GM23338 (cell line): ENCODE results near the gene URM1. TPM values are rescaled to one million over a fixed set of nuclear protein-coding genes. Genes with fewer than 3 reads are reported as not detected.

Source experiments
- ATAC-seq: fragments of 200-7000 bp; cut with Tn5 transposase; 3 replicates; pipeline ENCODE4 v1.9.1; 2020
- DNase-seq: peaks from one replicate; pipeline ENCODE4 v3.0.0-alpha.2; 2015; ENCODE audit warnings: low spot score
- H2AFZ ChIP-seq: fragments of 200-600 bp; sonication (generic); 2 replicates; pipeline ENCODE4 v1.8.0; 2016; ENCODE audit warnings: antibody characterized with exemption, mild to moderate bottlenecking, moderate library complexity
- H3F3A ChIP-seq: fragments of 200-600 bp; sonication (generic); replicated peaks from 2 replicates; pipeline ENCODE4 v1.8.0; 2017; ENCODE audit warnings: antibody characterized with exemption, mixed run types, low read depth
- H3K27ac ChIP-seq: fragments of 200-600 bp; sonication (generic); 2 replicates; pipeline ENCODE4 v1.6.1; 2016; ENCODE audit warnings: low read depth
- H3K27me3 ChIP-seq: fragments of 200-600 bp; sonication (generic); 2 replicates; pipeline ENCODE4 v1.8.0; 2016; ENCODE audit warnings: mild to moderate bottlenecking, mixed run types, moderate library complexity; ENCODE audit not compliant: insufficient read depth
- H3K36me3 ChIP-seq: fragments of 200-600 bp; sonication (generic); 2 replicates; pipeline ENCODE4 v1.8.0; 2016; ENCODE audit warnings: mild to moderate bottlenecking; ENCODE audit not compliant: insufficient read depth
- H3K4me1 ChIP-seq: fragments of 200-600 bp; sonication (generic); 2 replicates; pipeline ENCODE4 v1.8.0; 2016; ENCODE audit warnings: mild to moderate bottlenecking, moderate library complexity; ENCODE audit not compliant: insufficient read depth
- H3K4me2 ChIP-seq: fragments of 200-600 bp; sonication (generic); 2 replicates; pipeline ENCODE4 v1.7.1; 2017; ENCODE audit warnings: mixed run types
- H3K4me3 ChIP-seq: fragments of 200-600 bp; sonication (generic); 2 replicates; pipeline ENCODE4 v1.6.1; 2016; ENCODE audit warnings: mixed run types
- H3K79me2 ChIP-seq: fragments of 200-600 bp; sonication (generic); replicated peaks from 2 replicates; pipeline ENCODE4 v1.8.0; 2017; ENCODE audit warnings: mild to moderate bottlenecking; ENCODE audit not compliant: insufficient read depth
- H3K9me2 ChIP-seq: fragments of 200-600 bp; sonication (generic); 2 replicates; pipeline ENCODE4 v1.8.0; 2017; ENCODE audit not compliant: insufficient read depth
- H4K20me1 ChIP-seq: fragments of 200-600 bp; sonication (generic); replicated peaks from 2 replicates; pipeline ENCODE4 v1.8.0; 2017; ENCODE audit warnings: mild to moderate bottlenecking; ENCODE audit not compliant: insufficient read depth
- H3K27ac Mint-ChIP-seq: 2 replicates; pipeline ENCODE4 v1.8.0; 2020; ENCODE audit warnings: inconsistent platforms, mild to moderate bottlenecking, moderate library complexity, mixed read lengths
- H3K27me3 Mint-ChIP-seq: 3 replicates; pipeline ENCODE4 v1.8.0; 2022; ENCODE audit warnings: low read depth, mild to moderate bottlenecking, moderate library complexity, mixed read lengths, inconsistent platforms; ENCODE audit not compliant: insufficient read depth, poor library complexity
- H3K36me3 Mint-ChIP-seq: 3 replicates; pipeline ENCODE4 v1.8.0; 2021; ENCODE audit warnings: low read depth, mild to moderate bottlenecking, inconsistent platforms, moderate library complexity, mixed read lengths
- H3K4me1 Mint-ChIP-seq: 3 replicates; pipeline ENCODE4 v1.8.0; 2020; ENCODE audit warnings: mild to moderate bottlenecking, inconsistent platforms, mixed read lengths
- H3K4me3 Mint-ChIP-seq: 3 replicates; pipeline ENCODE4 v1.8.0; 2021; ENCODE audit warnings: moderate library complexity, mild to moderate bottlenecking, inconsistent platforms, mixed read lengths
- H3K9me3 Mint-ChIP-seq: 3 replicates; pipeline ENCODE4 v1.8.0; 2020; ENCODE audit warnings: moderate library complexity, mild to moderate bottlenecking, inconsistent platforms, mixed read lengths
- CREB1 ChIP-seq: fragments of 250-450 bp; sonication (Bioruptor Pico); IDR thresholded peaks from 2 replicates; pipeline ENCODE4 v1.5.0; 2020; ENCODE audit warnings: low read depth, mild to moderate bottlenecking, moderate library complexity
- EZH2 ChIP-seq: fragments of 200-600 bp; sonication (generic); IDR thresholded peaks from one replicate; pipeline ENCODE4 v1.8.0; 2017; ENCODE audit warnings: antibody characterized with exemption, mild to moderate bottlenecking, low read depth; ENCODE audit not compliant: unreplicated experiment
- EZH2phosphoT487 ChIP-seq: fragments of 200-600 bp; sonication (generic); IDR thresholded peaks from one replicate; pipeline ENCODE4 v1.8.1; 2018; ENCODE audit warnings: antibody characterized with exemption; ENCODE audit not compliant: unreplicated experiment
- JUNB ChIP-seq: IDR thresholded peaks from one replicate; pipeline ENCODE4 v1.6.1; 2016; ENCODE audit warnings: antibody characterized with exemption; ENCODE audit not compliant: unreplicated experiment
- NANOG ChIP-seq: IDR thresholded peaks from 2 replicates; pipeline ENCODE4 v1.6.1; 2016; ENCODE audit warnings: antibody characterized with exemption, borderline replicate concordance
- POLR2AphosphoS5 ChIP-seq: IDR thresholded peaks from 2 replicates; pipeline ENCODE4 v1.6.1; 2016; ENCODE audit warnings: antibody characterized with exemption, low read depth
- STAT1 ChIP-seq: IDR thresholded peaks from one replicate; pipeline ENCODE4 v1.6.1; 2016; ENCODE audit warnings: antibody characterized with exemption; ENCODE audit not compliant: unreplicated experiment
- ZNF114 ChIP-seq: fragments of 250-450 bp; sonication (Bioruptor Pico); IDR thresholded peaks from 2 replicates; pipeline ENCODE4 v1.5.0; 2020; ENCODE audit warnings: mild to moderate bottlenecking, moderate library complexity
- ZNF331 ChIP-seq: fragments of 250-450 bp; sonication (Bioruptor Pico); IDR thresholded peaks from 2 replicates; pipeline ENCODE4 v1.5.0; 2020; ENCODE audit warnings: low read depth, mild to moderate bottlenecking, moderate library complexity
- polyA plus RNA-seq: library from polyadenylated mRNA; unstranded; fragments of >200 nt; fragmentation: Nextera tagmentation; extraction: Ambion mirVana; gene quantifications from 2 replicates; pipeline ENCODE4 v1.2.1, GENCODE V29; 2016
- total RNA-seq: library from RNA; depleted of rRNA; stranded (reverse); fragments of >200 nt; shearing (Covaris generic); gene quantifications from 2 replicates; pipeline ENCODE4 v1.2.3, GENCODE V29; 2014
- TF ChIP-seq, protein P1 (sequence below): IDR thresholded peaks from 2 replicates; pipeline ENCODE4 v1.6.1; 2016; ENCODE audit warnings: antibody characterized with exemption
- TF ChIP-seq, protein P2 (sequence below): IDR thresholded peaks from one replicate; pipeline ENCODE4 v1.6.1; 2018; ENCODE audit warnings: antibody characterized with exemption; ENCODE audit not compliant: unreplicated experiment
- TF ChIP-seq, protein P3 (sequence below), 2 experiments: fragments of 200-600 bp in 1 of 2; sonication (generic) in 1 of 2; conservative IDR thresholded peaks; 2 replicates each; pipeline versions ENCODE4 v1.5.1 to v1.6.1; 2016 to 2017; ENCODE audit warnings: antibody characterized with exemption in 2 of 2, low read depth in 2 of 2, mild to moderate bottlenecking in 2 of 2, moderate library complexity in 1 of 2
- TF ChIP-seq, protein P4 (sequence below): fragments of 250-450 bp; sonication (Bioruptor Pico); IDR thresholded peaks from 2 replicates; pipeline ENCODE4 v1.5.0; 2020; ENCODE audit warnings: mild to moderate bottlenecking, moderate library complexity

URM1 gene
- total and polyA plus RNA-seq, 2 experiments from 2014 or later, result 28.6 to 47.8 TPM

DNA sequence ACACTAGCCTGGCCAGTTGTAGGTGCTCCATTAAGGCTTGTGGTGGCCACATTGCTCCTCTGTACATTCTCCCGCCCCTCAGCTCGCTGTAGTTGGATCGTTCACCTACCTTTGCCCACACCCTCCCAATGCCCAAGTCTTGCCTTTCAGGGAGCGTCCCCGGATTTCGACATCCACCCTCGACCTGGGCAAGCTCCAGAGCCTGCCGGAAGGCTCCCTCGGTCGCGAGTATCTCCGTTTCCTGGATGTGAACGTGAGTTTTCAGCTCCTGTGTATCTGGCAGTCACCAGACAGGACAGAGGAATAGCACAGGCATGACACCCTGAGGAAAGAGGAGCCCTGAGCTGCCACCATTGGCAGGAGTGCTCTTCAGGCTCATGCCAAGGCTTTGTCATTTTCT, 45.5 kb upstream of the URM1 start:
- Histone ChIP-seq H3K27me3 (no peaks in the 10 kb centered on the region), H3F3A (peaks cover 5% of the 10 kb centered on the region; the same call in 1 of the 2 replicates), H3K9me2 (no peaks in the 10 kb centered on the region), H3K27ac (no peak overlapping the region), H3K4me2 (no peak overlapping the region), H2AFZ (no peak overlapping the region), H3K79me2 (peaks cover 18% of the 10 kb centered on the region), H4K20me1 (no peaks in the 10 kb centered on the region; the same call in none of the 2 replicates), H3K4me1 (peaks cover 7% of the 10 kb centered on the region), H3K4me3 (no peak overlapping the region), H3K36me3 (peaks cover 6% of the 10 kb centered on the region; the same call in 1 of the 2 replicates)
- Mint-ChIP-seq H3K27me3 (peaks cover 17% of the 10 kb centered on the region), H3K4me3 (no peak overlapping the region), H3K27ac (no peak overlapping the region), H3K36me3 (peaks cover 19% of the 10 kb centered on the region), H3K9me3 (no peaks in the 10 kb centered on the region), H3K4me1 (no peaks in the 10 kb centered on the region; the same call in 2 of the 3 replicates)
- DNase-seq (no peak), ATAC-seq (no peak)
- TF ChIP-seq, protein P1, sequence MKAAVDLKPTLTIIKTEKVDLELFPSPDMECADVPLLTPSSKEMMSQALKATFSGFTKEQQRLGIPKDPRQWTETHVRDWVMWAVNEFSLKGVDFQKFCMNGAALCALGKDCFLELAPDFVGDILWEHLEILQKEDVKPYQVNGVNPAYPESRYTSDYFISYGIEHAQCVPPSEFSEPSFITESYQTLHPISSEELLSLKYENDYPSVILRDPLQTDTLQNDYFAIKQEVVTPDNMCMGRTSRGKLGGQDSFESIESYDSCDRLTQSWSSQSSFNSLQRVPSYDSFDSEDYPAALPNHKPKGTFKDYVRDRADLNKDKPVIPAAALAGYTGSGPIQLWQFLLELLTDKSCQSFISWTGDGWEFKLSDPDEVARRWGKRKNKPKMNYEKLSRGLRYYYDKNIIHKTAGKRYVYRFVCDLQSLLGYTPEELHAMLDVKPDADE, result no peak
- TF ChIP-seq, protein P2, sequence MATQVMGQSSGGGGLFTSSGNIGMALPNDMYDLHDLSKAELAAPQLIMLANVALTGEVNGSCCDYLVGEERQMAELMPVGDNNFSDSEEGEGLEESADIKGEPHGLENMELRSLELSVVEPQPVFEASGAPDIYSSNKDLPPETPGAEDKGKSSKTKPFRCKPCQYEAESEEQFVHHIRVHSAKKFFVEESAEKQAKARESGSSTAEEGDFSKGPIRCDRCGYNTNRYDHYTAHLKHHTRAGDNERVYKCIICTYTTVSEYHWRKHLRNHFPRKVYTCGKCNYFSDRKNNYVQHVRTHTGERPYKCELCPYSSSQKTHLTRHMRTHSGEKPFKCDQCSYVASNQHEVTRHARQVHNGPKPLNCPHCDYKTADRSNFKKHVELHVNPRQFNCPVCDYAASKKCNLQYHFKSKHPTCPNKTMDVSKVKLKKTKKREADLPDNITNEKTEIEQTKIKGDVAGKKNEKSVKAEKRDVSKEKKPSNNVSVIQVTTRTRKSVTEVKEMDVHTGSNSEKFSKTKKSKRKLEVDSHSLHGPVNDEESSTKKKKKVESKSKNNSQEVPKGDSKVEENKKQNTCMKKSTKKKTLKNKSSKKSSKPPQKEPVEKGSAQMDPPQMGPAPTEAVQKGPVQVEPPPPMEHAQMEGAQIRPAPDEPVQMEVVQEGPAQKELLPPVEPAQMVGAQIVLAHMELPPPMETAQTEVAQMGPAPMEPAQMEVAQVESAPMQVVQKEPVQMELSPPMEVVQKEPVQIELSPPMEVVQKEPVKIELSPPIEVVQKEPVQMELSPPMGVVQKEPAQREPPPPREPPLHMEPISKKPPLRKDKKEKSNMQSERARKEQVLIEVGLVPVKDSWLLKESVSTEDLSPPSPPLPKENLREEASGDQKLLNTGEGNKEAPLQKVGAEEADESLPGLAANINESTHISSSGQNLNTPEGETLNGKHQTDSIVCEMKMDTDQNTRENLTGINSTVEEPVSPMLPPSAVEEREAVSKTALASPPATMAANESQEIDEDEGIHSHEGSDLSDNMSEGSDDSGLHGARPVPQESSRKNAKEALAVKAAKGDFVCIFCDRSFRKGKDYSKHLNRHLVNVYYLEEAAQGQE, result no peak
- TF ChIP-seq ZNF114 (CRISPR knock-in tag) (no peak), EZH2 (no peak), JUNB (no peak), EZH2phosphoT487 (no peak), CREB1 (CRISPR knock-in tag) (no peak), POLR2AphosphoS5 (no peak), NANOG (no peak), STAT1 (no peak), ZNF331 (CRISPR knock-in tag) (no peak)
- TF ChIP-seq, protein P3, sequence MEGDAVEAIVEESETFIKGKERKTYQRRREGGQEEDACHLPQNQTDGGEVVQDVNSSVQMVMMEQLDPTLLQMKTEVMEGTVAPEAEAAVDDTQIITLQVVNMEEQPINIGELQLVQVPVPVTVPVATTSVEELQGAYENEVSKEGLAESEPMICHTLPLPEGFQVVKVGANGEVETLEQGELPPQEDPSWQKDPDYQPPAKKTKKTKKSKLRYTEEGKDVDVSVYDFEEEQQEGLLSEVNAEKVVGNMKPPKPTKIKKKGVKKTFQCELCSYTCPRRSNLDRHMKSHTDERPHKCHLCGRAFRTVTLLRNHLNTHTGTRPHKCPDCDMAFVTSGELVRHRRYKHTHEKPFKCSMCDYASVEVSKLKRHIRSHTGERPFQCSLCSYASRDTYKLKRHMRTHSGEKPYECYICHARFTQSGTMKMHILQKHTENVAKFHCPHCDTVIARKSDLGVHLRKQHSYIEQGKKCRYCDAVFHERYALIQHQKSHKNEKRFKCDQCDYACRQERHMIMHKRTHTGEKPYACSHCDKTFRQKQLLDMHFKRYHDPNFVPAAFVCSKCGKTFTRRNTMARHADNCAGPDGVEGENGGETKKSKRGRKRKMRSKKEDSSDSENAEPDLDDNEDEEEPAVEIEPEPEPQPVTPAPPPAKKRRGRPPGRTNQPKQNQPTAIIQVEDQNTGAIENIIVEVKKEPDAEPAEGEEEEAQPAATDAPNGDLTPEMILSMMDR (conservative IDR thresholded peaks at IDR 0.05; ENCODE audit: low read depth in 2 of 2), result no peak
- TF ChIP-seq, protein P4, sequence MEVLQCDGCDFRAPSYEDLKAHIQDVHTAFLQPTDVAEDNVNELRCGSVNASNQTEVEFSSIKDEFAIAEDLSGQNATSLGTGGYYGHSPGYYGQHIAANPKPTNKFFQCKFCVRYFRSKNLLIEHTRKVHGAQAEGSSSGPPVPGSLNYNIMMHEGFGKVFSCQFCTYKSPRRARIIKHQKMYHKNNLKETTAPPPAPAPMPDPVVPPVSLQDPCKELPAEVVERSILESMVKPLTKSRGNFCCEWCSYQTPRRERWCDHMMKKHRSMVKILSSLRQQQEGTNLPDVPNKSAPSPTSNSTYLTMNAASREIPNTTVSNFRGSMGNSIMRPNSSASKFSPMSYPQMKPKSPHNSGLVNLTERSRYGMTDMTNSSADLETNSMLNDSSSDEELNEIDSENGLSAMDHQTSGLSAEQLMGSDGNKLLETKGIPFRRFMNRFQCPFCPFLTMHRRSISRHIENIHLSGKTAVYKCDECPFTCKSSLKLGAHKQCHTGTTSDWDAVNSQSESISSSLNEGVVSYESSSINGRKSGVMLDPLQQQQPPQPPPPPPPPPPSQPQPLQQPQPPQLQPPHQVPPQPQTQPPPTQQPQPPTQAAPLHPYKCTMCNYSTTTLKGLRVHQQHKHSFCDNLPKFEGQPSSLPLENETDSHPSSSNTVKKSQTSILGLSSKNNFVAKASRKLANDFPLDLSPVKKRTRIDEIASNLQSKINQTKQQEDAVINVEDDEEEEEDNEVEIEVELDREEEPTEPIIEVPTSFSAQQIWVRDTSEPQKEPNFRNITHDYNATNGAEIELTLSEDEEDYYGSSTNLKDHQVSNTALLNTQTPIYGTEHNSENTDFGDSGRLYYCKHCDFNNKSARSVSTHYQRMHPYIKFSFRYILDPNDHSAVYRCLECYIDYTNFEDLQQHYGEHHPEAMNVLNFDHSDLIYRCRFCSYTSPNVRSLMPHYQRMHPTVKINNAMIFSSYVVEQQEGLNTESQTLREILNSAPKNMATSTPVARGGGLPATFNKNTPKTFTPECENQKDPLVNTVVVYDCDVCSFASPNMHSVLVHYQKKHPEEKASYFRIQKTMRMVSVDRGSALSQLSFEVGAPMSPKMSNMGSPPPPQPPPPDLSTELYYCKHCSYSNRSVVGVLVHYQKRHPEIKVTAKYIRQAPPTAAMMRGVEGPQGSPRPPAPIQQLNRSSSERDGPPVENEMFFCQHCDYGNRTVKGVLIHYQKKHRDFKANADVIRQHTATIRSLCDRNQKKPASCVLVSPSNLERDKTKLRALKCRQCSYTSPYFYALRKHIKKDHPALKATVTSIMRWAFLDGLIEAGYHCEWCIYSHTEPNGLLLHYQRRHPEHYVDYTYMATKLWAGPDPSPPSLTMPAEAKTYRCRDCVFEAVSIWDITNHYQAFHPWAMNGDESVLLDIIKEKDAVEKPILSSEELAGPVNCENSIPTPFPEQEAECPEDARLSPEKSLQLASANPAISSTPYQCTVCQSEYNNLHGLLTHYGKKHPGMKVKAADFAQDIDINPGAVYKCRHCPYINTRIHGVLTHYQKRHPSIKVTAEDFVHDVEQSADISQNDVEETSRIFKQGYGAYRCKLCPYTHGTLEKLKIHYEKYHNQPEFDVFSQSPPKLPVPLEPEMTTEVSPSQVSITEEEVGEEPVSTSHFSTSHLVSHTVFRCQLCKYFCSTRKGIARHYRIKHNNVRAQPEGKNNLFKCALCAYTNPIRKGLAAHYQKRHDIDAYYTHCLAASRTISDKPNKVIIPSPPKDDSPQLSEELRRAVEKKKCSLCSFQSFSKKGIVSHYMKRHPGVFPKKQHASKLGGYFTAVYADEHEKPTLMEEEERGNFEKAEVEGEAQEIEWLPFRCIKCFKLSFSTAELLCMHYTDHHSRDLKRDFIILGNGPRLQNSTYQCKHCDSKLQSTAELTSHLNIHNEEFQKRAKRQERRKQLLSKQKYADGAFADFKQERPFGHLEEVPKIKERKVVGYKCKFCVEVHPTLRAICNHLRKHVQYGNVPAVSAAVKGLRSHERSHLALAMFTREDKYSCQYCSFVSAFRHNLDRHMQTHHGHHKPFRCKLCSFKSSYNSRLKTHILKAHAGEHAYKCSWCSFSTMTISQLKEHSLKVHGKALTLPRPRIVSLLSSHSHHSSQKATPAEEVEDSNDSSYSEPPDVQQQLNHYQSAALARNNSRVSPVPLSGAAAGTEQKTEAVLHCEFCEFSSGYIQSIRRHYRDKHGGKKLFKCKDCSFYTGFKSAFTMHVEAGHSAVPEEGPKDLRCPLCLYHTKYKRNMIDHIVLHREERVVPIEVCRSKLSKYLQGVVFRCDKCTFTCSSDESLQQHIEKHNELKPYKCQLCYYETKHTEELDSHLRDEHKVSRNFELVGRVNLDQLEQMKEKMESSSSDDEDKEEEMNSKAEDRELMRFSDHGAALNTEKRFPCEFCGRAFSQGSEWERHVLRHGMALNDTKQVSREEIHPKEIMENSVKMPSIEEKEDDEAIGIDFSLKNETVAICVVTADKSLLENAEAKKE, result no peak
